ENCODE data around the gene HMGXB4.

The HMGXB4 gene

DNA sequence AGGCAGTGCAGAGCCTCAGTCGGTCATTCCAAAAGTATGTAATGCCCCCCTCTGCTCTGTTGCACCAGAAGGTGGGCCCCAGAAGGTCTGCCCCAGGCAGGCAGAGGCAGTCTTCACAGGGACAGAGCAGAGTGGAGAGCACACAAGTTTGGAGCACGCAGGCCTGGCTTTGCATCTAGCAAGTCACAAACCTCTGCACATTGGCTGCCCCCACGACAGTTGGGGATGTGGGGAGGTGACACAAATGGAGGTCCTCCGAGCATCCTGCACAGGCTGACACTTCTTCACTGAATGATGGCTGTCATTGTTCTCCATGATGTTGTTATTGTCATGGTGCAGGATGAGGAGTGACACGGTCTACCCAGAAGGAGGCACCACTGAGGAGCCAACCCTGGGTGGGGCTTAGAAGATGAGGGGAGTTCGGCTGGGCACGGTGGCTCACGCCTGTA, 54.3 kb downstream of the HMGXB4 start:
- no peak for DNase-seq

GRCh38 chr22:35312198-35313059, 55.1 kb downstream of the HMGXB4 start:
- peak; percentile 8 for DNase-seq

- DNase-seq: peak; percentile 71
These were observed 56.2 kb downstream of the HMGXB4 start for GRCh38 chr22:35313311-35314121.

GRCh38 chr22:35314161-35314942, 57.1 kb downstream of the HMGXB4 start:
- DNase-seq: peak; percentile 27

GRCh38 chr22:35315141-35315854, 58.0 kb downstream of the HMGXB4 start:
- no peak for DNase-seq

DNA sequence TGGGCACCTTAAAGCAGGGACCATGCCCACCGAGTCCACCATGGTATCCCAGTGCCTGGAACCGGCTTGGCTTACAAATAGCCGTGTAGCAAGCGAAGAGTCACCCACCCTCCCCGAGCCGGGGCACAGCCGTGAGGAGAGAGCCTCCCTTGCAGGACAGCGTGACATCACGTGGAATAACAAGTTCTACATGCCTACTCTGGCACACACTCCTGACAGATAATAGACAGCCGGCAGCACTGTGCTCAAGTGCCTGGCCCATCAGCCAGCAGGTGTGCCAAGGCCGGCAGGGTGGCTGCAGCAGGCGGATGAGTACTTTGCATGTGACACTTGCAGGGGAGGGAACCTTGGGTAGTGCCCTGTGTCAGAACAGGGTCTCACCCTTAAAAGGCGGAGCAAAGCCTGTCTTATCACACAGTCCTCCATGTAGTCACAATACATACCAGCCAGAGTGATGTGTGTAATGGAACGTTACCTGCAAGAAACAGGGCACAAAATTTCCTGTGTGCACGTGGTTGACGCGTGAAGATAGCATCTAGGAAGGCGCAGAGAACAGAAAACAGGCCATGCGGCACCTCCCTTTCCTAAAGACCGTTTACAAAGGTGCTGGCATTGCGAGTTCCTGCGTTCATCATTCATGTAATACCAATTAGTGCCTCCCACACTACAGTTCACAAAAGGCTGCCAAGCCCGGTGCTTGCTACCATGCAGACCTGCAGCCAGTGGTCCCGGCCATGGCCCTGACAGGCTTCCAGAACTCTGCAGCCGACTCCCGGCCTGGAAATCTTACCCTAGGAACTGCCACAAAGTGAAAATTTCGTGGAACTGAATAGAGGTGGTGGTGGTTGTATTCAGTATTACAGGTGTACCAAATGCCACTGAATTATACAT, 58.8 kb downstream of the HMGXB4 start:
- no peak for DNase-seq

DNA sequence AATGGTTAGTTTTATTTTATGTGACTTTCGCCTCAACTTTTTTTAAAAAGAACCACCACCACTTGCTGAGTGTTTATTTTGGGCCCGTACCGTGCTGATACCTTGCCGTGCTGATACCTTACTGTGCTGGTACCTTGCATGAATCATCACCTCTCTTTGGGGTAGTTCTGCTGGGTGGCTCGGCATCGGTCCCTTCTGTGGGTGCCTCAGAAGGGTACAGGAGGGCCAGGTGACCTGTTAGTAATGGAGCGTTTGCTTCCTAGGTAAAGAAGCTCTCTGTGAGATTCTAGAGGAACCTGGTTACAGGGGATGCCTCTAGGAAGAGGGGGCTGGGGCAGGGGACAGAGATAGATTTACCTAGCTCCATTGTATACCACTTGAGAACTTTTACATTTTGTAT, 59.5 kb downstream of the HMGXB4 start:
- no peak for DNase-seq

DNA sequence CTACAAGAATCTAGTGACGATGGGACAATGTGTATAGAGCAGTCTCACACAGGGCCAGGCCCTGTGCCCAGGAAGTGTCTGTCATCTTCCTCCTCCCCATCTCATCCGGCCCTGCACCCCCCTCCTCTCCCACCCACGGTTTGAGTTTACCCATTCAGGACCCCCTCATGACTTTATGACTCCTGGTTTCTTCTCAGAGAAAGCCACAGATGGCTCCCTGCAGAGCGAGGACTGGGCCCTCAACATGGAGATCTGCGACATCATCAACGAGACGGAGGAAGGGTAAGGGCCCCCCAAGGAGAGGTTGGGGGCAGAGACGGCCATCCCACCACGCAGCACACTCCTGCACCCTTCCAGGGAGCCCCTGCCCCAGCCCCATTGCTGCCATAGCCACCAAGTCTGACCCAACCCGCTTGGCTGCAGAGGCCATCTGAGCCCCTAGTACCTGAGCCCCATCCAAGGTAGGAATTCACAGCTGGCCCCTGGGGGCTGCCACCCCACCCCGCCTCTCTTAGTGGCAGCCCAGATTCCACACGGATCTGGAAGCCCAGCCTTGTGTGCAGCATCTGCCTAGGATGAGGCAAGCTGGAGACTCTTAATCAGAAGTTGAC, 60.5 kb downstream of the HMGXB4 start:
- DNase-seq: no peak

DNA sequence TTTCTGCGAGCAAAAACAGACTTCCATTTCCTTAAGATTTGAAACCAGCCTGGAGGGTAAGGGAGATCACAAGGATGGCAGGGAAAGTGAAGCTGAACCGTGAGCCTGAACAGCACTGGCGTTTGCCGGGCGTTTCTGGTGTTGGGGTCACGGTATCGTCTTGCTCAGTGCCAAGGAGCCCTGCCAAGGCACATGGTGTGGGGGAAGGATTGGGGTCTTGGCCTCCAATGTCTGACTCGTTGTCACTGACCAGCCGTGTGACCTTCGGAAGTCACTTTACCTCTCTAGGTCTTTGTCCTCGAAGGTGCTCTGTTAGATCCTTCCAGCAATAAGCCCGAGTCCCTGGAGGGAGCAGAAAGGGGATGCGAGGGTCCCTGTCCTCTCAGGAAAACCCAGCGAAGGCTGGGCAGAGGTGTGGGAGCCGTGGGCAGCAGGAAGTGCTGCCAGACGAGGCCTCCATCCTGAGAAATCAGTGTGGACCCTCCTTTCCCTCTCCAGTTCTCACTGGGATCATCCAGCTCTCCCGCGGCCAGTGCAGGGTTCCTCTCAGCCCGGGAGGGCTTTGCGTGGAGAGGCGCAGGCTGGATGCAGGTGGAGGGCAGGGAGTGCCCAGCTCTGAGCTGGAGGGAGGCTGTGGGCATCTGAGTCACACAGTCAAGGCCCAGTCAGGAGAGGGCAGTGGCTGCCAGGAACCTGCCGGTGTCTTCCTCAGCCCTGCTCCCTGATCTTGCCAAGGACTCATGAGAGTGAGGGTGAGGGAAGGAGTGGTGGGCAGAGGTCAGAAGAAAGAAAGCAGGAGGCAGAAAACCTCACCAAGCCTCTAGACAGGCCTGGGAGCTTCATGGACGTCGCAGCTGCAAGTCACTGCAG, 61.3 kb downstream of the HMGXB4 start:
- no peak for DNase-seq

GRCh38 chr22:35319244-35319985, 62.1 kb downstream of the HMGXB4 start:
- DNase-seq: no peak

DNA sequence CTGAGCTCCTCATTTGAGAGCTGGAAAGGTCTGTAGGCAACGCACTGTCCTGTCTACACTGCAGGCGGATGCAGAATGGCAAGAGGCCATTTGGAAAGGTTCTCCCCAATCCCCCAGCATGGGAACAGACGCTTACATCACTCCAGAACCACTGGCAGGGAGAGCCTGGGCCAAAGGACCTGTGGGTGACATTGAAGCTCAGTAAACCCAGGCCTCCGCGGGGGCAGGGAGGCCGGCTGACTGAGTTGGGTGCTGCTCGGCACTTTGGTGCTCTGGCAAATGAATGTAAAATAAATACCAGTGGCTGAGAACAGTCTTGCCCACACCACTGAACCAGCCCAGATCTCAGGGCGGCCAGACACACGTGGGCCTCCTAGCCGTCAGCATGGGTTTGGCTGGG, 64.8 kb downstream of the HMGXB4 start:
- no peak for DNase-seq

- no peak for DNase-seq
These were observed 65.6 kb downstream of the HMGXB4 start for GRCh38 chr22:35322893-35323292.

DNA sequence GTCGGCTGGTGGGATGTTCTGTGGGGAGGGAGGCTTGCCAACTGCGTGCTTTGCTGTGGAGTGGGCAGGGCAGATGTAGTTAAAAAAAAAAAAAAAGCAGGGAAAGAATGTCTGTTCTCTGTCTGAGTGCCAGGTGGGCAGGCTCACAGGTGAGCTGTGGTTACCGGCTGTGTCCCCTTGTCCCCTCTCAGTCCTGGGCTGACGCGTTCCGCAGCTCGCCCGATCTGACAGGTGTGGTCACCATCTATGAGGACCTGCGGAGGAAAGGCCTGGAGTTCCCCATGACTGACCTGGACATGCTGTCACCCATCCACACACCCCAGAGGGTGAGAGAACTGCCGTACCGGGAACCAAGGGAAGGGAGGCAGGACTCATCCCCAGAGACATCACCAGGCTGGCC, 66.0 kb downstream of the HMGXB4 start:
- DNase-seq: no peak

GRCh38 chr22:35324067-35324466, 66.8 kb downstream of the HMGXB4 start:
- DNase-seq: no peak

- DNase-seq: no peak
These were observed 67.5 kb downstream of the HMGXB4 start for GRCh38 chr22:35324762-35325161.

DNA sequence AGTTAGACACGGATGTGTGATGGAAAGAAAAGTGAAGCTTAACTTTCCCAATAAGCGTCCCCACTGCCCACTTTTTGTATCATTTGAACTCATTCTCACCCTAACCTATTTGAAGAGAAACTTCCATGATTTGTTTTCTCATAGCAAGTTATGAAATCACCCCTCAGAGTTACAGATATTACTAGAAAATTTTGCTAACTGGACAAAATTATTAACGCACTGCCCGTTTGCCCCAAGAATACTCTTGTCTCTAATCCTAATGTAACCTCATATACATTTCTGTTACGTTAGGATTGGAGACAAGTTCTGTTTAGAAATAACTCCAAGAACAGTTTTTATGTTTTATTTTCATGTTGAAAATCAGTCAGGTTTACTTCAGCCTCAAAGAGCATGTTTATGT, 67.9 kb downstream of the HMGXB4 start:
- DNase-seq: no peak

DNA sequence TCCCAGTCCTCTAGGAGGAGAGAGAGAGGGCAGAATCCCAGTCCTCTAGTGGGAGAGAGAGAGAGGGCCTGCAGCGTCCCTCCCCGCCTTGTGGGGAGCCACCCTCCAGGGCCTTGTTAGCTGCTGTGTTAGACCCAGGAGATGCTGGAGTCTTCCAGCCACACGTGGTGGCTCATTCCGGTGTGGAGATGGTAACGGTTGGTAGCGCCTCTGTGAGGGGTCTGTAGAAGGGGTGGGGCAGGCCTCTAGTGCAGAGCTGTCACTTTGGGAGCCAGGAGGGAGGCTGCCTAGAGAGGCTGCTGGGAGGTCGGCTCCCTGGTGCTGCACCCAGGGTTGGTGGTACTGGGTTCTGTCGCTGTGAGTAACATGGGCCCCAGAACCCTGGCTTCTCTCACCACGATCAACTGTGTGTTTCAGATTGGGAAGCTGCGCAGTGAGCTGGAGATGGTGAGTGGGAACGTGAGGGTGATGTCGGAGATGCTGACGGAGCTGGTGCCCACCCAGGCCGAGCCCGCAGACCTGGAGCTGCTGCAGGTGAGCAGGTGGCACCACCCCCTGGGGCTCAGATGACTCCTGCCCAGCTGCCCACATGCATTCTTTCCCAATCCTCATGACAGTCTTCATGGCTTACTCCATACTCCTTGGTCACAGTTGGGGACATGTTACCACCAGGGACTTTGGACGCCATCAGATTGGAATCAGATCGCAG, 69.7 kb downstream of the HMGXB4 start:
- no peak for DNase-seq

GRCh38 chr22:35327690-35328471, 70.6 kb downstream of the HMGXB4 start:
- no peak for DNase-seq
